ENCODE results near the gene RASGEF1B.
"Not testable (repeated sequence)": the region's sequence is repeated elsewhere in the genome, so short reads cannot be mapped to it uniquely, and the experiment has no call there.

Gene RASGEF1B

DNA sequence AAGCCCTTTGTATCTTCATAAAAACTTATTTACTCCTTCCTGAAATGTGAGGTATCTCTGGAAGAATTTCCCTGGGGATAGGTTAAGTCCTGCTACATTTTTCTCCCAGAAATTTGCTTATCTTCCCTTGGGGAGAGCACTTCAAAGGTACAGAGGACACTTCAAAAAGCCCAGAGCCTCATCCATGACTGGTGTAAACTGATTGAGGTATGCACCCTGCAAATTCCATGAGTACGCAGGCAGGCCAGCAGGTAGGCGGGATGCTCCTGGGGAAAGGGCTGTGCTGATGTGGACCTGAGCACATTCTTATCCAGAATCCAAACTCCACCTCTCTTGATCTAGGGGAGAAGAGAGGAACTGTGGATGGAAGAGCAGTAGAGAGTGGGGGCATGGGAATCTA lies 26.3 kb upstream of the RASGEF1B start:
- no peak for DNase-seq

DNA sequence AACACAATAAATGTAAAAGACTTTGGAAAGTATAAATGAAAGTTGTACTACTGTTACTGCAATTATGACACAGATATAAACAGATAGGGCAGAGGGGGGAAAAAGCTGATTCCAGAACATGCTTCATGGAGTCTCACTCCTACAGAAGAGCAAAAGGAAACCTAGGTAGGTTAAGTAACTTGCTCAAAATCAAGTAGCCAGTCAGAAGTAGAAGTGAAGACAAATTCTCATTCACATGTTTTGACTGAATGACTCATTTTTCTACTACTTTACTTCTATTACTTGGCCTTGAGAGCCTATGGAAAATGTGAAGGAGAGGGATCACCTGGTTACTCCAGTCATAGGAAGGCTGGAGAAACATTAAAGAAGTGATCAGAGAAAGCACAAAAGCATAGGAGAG lies 23.6 kb upstream of the RASGEF1B start:
- DNase-seq = no peak

DNA sequence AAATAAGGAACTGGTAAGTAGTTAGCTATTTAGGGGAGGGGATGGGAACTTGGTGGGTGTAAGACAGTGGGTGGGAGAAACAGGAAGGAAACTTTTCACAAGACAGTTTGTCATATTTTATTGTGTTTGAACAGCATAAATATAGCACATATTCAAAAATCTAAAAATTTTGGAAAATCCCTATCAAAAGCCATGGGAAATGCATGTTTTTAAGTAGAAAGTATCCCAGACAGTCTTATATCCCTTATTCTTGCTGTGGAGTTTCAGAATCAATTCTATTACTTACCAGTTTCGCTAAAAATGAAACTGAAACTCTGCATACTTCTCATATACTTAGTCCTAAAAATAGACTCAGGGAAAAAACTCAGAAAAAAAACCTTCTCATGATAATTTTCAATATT lies 22.3 kb upstream of the RASGEF1B start:
- no peak for DNase-seq

DNA sequence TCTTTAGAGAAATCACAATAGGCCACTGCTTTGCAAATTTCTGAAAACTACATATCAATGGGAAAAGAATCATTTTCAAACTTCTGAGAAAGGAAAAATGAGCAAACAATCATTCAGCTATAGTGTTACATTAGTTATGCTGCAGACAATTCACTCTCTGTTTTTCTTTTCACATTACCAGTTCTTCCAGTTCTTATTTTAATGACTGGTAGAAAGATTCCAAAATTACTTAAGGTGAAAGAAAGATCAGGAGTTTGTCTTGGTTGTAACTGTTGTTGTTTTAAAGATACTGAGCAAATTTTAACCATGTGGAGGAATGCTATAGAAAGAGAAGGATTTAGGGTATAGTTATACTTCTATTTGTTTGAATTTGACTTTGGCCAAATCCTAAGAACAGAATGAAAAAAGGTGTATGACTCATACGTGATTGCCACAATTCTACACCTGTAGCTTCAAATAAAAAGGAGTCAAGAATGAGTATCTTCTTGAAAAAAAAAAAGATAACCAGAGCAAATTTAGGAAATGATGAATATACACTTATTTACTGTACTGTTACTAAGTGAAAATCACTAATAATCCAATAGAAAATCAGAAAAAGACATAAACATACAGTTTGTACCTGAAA lies 21.0 kb upstream of the RASGEF1B start:
- DNase-seq = no peak

DNA sequence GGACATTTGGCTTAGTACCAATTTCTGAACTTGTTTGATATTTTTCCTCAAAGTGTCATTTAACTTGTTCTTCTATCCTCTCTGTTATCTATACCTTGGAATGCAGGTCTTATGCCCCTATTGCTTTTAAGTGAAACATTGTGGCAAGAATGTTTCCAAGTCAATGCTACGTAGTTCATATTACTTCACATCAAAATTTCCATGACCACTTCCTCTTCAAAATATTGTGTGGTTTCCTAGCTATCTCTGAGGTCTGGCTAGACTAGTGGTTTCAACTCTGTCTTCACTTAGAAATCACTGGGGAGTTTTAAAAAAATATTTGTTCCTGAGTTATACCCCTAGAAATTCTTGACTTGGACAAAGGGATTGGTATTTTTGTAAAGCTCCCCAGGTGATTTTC lies 20.2 kb upstream of the RASGEF1B start:
- DNase-seq = no peak

DNA sequence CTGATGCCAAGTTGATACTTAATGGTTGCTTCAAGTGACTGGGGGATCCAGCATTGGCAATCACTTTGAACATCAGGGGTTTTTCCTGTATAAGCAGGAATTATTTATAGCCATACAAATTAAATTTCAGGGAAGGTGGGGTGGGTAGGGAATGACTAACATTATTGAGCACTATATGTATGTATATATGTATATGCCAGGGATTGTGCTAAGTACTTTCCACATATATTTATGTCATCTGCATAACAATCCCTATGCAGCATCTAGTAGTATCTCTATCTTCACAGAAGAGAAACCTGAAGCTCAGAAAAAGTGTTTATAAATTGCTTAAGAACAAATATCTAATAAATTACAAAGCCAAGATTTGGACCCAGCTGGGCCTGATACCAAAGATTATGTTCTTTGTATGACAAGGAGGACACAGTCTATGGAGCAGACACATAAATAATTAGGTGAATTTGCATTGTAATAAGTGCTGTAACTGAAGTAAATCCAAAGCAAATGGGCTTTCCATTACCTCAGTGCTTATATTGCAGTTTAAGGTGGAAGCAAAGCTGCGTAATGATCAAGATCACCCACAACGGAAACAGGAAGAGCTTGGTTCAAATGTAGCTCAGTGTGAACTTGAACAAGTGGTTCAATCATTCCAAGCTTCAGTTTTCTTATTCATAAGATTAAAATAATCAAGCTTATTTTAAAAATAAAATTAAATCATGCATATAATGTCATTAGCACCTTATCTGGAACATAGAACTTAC lies 18.9 kb upstream of the RASGEF1B start:
- DNase-seq = no peak

DNA sequence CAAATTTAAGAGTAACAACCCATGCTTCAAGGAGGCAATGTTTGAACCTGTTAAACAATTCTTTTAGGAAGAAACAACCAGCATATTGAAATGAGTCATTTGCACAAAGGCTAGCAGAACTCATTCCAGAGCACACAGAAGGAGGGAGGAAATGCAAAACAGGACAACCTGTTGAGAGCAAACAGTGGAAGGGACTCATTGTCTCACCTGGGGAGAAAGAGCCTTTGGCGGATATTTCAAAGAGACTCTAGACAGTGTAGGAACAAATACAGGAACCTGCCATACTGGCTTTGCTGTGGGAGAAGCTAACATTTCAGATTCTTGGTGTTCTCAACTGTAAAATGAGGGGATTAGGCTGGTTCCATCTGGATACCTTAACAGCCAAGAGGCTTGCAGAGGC lies 14.8 kb upstream of the RASGEF1B start:
- DNase-seq = no peak

DNA sequence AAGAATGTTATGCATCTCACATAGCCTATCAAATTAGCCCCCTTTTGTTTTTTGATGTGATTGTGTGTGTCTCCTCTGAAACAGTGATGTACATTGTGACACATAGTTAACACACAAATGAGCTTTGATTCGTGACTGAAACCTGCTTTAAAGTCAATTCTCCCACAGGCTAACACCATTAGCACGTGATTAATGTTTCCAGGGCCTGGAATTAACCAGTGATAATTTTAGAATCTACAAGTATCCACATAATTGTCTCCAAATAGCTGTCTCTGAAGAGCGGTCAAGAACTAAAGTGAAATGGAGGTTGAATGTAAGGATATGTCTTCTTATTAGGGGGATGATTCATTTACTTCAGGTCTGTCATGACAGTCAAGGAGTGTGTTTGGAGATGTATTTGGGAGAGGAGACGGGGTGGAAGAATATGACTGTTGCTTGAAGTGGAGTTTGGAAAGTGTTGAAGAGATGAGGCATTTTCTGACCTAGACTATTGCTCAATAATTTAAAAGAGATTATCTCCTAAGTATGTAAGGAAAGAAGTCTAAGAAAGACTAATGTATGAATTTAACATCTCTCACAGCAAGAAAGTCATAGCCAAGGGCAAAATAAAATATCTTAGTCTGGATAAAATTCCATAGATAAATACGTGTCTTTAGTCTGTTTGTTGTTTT lies 13.7 kb upstream of the RASGEF1B start:
- no peak for DNase-seq

DNA sequence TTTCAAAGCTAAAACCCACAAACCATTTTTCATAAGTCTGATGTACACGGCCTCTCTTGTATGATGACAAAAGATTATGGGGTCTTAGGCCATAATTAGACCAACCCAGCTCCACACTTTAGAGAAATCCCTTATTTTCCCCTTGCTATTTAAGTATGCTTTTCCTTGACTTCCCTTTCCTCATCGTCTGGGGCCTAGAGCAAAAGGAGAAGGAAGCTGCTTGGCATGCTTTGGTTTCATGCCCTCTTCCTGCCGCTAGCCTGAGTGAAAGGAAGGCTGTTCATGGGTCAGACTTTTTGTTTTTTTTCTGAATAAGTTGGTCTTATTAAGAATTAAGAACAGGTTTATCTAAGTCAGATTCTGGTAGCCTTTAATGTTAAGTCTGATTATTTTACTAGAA lies 10.6 kb upstream of the RASGEF1B start:
- DNase-seq = no peak

DNA sequence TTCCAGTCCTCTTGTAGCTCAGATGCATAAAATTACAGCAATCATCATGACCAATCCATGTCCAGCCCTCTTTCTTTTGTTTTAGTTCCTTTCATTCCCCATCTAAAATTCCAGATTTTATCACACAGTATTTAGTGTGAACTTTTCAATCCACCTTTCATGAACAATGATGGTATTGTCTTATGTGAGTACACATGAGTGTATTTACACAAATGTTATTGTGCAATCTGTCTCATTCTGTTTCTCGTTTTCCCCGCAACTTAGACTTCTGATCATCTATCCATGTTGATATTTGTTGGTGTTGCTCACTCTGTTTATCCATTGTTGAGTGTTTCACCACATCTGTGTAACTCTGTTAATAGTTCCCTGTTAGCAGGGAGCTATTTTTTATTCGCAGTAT lies 9.4 kb upstream of the RASGEF1B start:
- DNase-seq = no peak

DNA sequence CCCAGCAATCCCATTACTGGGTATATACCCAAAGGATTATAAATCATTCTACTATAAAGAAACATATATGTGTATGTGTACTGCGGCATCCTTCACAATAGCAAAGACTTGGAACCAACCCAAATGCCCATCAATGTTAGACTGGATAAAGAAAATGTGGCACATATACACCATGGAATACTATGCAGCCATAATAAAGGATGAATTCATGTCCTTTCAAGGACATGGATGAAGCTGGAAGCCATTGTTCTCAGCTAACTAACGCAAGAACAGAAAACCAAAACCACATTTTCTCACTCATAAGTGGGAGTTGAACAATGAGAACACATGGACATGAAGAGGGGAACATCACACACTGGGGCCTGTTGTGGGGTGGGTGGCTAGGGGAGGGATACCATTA lies 7.9 kb upstream of the RASGEF1B start:
- DNase-seq = not testable (repeated sequence)

DNA sequence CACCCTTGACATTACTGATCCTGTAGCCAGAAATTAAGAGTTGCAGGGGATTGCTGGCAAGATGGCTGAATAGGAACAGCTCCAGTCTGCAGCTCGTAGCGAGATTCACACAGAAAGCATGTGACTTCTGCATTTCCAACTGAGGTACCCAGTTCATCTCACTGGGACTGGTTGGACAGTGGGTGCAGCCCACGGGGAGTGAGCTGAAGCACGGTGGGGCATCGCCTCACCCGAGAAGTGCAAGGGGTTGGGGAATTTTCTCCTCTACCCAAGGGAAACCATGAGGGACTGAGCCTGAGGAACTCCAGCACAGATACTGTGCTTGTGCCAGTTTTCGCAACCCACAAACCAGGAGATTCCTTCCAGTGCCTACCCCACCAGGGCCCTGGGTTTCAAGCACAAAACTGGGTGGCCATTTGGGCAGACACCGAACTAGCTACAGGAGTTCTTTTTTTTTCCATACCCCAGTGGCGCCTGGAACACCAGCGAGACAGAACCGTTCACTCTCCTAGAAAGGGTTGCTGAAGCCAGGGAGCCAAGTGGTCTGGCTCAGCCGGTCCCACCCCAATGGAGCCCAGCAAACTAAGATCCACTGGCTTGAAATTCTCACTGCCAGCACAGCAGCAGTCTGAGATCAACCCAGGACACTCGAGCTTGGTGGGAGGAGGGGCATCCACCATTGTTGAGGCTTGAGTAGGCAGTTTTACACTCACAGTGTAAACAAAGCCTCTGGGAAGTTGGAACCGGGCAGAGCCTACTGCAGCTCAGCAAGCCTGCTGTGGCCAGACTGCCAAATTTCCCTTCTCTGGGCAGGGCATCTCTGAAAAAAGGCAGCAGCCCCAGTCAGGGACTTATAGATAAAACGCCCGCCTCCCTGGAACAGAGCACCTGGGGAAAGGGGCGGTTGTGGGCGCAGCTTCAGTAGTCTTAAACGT lies 1.9 kb upstream of the RASGEF1B start:
- DNase-seq = not testable (repeated sequence)

DNA sequence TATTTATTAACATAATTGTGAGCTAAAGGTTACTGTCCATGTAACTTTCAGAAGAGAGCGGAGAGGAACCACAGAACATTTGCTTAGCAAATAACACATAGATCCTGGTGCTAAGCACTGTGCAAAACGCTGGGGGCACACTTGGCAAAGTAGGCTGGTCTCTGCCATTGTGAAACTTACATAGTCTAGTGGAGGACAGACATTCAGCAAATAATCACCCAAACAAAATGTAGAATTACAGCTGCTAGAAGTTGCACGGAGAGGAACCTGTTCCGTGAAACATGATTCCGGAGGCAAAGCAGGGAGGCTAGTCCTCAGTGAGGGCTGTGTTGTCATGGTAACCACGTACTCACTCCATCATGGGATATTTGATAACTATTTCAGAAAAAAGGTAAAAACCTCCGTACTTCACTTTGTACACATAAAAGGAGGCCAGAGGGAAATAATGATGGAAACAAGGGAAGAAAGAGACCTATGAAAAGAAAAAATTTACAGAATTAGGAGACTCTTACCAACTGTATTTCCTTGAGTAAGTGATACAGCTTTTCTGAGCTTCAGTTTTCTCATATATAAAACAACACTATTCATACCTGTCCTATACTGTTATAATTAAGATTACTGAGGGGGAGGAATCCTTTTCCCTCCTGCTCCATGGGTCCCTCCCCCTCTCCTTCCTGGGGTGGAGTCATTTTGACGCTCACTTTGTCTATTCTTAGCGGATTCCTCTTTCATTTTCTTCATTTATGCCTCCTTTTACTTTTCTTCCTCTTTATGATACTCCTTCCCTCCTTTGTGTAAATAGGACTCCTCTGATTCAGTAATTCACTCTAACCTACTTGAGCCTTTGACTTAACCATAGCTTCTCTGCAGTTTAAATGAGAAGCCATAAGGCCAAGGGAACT lies 825 bp upstream of the RASGEF1B start:
- no peak for DNase-seq

DNA sequence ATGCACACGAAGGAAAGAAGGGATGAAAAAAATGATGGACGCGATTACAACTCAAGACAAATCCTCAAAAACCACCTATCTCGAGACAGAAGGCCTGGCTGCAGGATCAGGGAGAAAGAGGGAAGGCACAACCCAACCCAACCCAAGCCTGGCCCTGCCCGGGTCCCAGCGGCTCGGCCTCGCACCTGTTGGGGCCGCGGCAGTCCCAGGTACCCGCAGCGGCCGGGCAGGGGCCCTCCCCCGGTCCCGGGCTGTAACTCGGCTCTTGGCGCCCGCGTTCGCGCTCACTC lies 464 bp downstream of the RASGEF1B start:
- no peak for DNase-seq

DNA sequence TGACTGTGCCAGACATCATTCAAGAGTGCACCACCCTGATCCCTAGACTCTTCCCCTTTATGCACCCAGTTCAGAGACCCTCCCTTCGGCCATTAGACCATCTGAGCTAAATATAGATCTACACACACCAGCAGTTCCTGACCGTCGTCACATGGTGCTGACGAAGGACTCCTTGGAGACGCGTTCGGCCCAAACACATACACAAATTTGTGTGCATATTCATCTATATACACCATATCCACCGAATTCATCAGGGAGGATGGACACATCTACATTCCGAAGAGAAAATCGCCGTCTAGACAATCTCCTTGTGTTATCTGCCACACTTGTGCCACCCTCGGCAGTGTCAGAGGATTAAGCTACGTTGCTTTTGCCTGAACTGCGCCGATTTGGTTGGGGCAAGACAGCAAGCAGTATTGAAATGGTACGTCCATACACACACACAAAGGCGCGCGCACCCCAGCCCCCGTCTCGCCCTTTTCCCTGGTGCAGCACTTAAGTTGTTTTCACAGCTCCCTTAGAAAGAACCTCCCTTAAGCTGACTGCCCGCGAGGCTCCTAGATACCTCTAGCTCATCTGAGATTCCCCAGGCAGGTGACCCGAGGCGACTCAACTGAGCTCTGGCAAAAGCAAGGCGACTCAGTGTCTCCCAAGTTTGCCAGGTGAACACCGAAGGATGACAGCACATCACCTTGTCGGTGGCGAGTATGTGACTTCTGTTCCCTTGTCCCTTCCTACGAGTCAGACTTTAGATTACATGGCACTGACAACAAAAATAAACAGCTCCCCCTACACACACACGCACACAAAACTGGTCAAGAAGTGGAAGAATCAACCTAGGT lies 1.0 kb downstream of the RASGEF1B start:
- peak in 1 of 2 experiments; percentile 41 for DNase-seq

DNA sequence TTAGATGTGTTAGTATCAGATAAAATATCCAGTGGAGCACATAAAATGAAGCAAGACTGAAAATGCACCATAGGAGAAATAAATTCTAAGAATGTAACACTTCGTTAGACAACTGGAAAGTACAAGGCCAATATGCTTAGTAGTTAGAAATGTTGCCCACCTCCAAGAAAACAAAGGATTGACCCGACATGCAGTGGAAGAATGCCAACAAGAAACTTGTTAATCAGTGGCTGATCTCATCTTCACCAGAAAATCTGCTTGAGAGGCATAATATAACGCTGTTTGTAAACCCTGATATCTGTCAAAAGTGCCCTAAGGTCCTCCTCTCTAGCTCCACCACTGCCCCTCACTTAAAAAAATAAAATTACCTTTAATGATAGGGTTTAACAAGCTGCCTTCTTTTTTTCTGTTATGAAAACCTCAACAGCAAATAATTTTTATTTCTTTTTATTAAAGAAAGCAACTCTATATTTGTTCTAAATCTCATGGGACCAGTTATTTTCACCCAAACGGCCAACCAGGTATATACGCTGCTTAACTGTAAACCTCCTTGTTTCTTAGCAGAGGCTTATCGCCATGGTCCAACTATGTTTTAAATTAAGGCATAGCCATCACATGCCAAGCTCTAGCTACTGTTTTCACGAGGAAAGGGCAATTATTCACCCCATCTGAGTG lies 1.8 kb downstream of the RASGEF1B start:
- DNase-seq = no peak

DNA sequence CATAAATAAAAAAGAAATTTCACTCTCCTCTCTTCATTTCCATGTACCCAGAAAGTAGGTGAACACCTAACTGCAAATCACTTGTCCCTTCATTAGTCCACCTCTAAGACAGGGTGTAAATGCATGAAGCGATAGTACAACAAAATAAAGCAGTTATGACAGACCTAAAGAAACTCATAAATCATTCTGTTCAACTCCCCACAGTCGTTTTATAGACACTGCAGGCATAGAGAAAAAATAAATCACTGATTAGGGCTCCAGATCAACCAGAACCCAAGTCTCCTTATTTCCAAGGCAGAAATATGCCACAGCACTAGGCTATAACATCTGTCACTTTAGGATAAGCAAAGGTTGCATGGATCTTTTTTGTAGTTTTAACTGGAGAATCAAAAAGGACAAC lies 3.0 kb downstream of the RASGEF1B start:
- DNase-seq = no peak

DNA sequence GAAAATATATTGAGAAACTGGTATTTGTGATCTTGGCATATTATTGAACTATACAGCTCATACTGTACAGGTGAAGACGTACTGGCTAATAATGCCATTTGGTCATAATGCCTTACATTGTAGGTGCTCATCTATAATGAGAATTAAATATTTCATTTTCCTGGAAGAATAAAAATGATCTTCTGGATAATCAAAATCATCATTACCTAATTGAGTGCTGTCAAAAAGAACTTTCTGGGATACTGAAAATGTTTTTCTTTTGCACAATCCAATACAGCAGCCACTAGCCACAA lies 4.1 kb downstream of the RASGEF1B start:
- DNase-seq = no peak

DNA sequence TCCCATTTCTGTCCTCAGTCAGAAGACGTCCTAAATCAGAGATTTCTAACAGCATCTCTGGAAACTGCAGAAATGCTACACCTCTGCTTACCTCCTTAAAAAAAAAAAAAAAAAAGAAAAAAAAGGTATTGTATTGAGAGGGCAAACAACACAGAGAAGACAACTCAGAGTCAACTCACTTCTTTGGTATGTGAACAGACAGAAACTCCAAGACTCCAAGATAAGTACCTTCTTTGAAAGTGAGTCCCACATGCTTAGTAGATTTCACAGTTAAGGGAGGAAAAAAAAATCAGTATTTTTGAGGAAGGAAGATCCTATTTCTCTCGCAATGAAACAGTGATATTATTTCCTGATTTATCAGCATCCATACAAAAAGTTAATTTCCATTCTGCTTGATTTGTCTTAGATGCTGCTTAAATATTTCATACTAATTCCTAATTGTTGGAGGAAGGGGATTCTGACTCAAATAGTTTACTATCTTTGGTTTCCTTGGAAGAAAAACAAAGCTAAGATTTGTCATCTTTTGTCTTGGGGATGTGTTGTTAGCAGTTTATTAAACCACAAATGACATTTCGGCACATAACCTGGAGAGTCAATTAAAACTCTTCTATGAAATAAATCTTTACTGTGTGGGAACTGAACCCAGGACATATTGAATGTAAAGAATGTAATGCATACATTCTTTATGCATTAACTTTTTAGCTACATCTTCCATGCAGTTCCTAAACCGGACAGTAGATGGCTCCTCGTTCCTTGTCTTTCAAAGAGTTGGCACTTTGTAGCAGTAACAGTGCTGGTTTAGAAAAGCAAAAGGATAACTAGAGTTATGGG lies 4.7 kb downstream of the RASGEF1B start:
- peak; percentile 52 to 72 for DNase-seq

All from NCI-H2081 (cell line).